ENCODE results near the gene TTLL8. TPM values are rescaled to one million over a fixed set of nuclear protein-coding genes. Genes with fewer than 3 reads are reported as not detected.

Gene TTLL8
- total and polyA plus RNA-seq, 2 of the 8 experiments (the other 6 are each of a cell fraction or from before 2014, with no cell fraction given), result not detected

GRCh38 chr22:49997932-49998717 lies 60.0 kb downstream of the TTLL8 start:
- H3K18ac ChIP-seq (ENCODE audit: extremely low read depth, low read length), result no peak overlapping the region
- no peak overlapping the region for H4K5ac ChIP-seq (ENCODE audit: insufficient read length, low read depth, low read length)
- no peaks in the 10 kb centered on the region for H3K79me1 ChIP-seq (ENCODE audit: low read depth, low read length)
- H3K4me3 ChIP-seq (ENCODE audit: extremely low read depth in 1 of 4, insufficient read depth in 2 of 4, low read depth in 3 of 4, low read length in 4 of 4), result no peak overlapping the region
- H2BK5ac ChIP-seq (ENCODE audit: low read depth, low read length), result peak overlapping the region; percentile 77; the same call in 1 of the 2 replicates
- no peak overlapping the region for H4K8ac ChIP-seq (ENCODE audit: extremely low read depth, insufficient read depth, low read length)
- H4K20me1 ChIP-seq (replicated peaks in 1 of 2; ENCODE audit: control insufficient read depth in 1 of 2, insufficient read depth in 2 of 2, low read length in 2 of 2), result peaks cover 2 to 13% of the 10 kb centered on the region in 2 experiments
- 93% methylated on average over 19 of the region's 21 CpGs; no CpG with 5 or more reads in 1 of the 2 experiments for WGBS, 2 experiments (ENCODE audit: extremely low coverage in 1 of 2, insufficient coverage in 1 of 2, insufficient read length in 1 of 2, insufficient replicate concordance in 2 of 2, low coverage in 1 of 2, low lambda C conversion rate in 2 of 2, missing lambda C conversion rate in 1 of 2)
- H3K23ac ChIP-seq (ENCODE audit: insufficient read length), result no peak overlapping the region
- H3K23me2 ChIP-seq (ENCODE audit: low read depth, low read length), result peaks cover 13% of the 10 kb centered on the region
- H2BK20ac ChIP-seq (ENCODE audit: low read length), result no peak overlapping the region
- peaks cover 10 to 22% (median 12%) of the 10 kb centered on the region in 4 experiments; a peak in 6 of 7 replicates for H3K27me3 ChIP-seq (replicated peaks in 1 of 4; ENCODE audit: control insufficient read depth in 3 of 4, extremely low read depth in 1 of 4, insufficient read depth in 3 of 4, low read length in 3 of 4)
- no peak overlapping the region; the same call in 1 of the 2 replicates for H2AK5ac ChIP-seq (ENCODE audit: low read depth, low read length)
- H2BK120ac ChIP-seq (replicated peaks; ENCODE audit: low read depth, low read length), result no peak overlapping the region
- no peaks in the 10 kb centered on the region for H3K79me2 ChIP-seq (ENCODE audit: control insufficient read depth in 1 of 2, insufficient read depth in 2 of 2, low read length in 2 of 2)
- H3K27ac ChIP-seq (ENCODE audit: low read depth, low read length), result no peak overlapping the region
- H3K56ac ChIP-seq (replicated peaks; ENCODE audit: insufficient read length, low read depth, low read length), result no peak overlapping the region
- CTCF ChIA-PET (ENCODE audit: partially characterized antibody), result interaction anchor here (0.8 to 1.0 kb wide), 2 partner anchors 67 to 144 kb away, joined by 3 to 4 read pairs; no protein-coding TSS in a partner anchor
- H3K36me3 ChIP-seq (ENCODE audit: control insufficient read depth in 2 of 4, insufficient read depth in 4 of 4, low read length in 3 of 4), result no peaks in the 10 kb centered on the region
- H2BK15ac ChIP-seq (ENCODE audit: low read length), result peak overlapping the region; percentile 95; the same call in 1 of the 2 replicates
- peak overlapping the region; percentile 40 for H4K91ac ChIP-seq (replicated peaks; ENCODE audit: insufficient read length, low read length)
- H3K14ac ChIP-seq (ENCODE audit: insufficient read length), result no peak overlapping the region
- DNase-seq (ENCODE audit: low read depth in 1 of 2, low spot score in 2 of 2), result no peak
- POLR2A ChIA-PET (ENCODE audit: partially characterized antibody), result no interaction called here
- H3K4me1 ChIP-seq (replicated peaks in 1 of 4; ENCODE audit: control insufficient read depth in 3 of 4, insufficient read depth in 4 of 4, low read length in 3 of 4), result peaks cover 0 to 16% (median 8%) of the 10 kb centered on the region in 4 experiments; a peak in 5 of 7 replicates
- FAIRE-seq, result no peak
- peak overlapping the region; percentile 60; the same call in 1 of the 2 replicates for H2BK12ac ChIP-seq (ENCODE audit: low read depth, low read length)
- peak overlapping the region in 1 of 2 experiments; percentile 56; a peak in 1 of 4 replicates for H3K4me2 ChIP-seq (ENCODE audit: insufficient read depth in 1 of 2, low read depth in 2 of 2, low read length in 2 of 2)
- no peaks in the 10 kb centered on the region for H3K9me3 ChIP-seq (ENCODE audit: insufficient read depth in 2 of 2, low read depth in 1 of 2, low read length in 1 of 2)
- no peak overlapping the region for H2AFZ ChIP-seq (ENCODE audit: low read length)
- H3K4ac ChIP-seq (replicated peaks; ENCODE audit: insufficient read length, low read depth, low read length), result peak overlapping the region; percentile 78
- no peak overlapping the region for H3K9ac ChIP-seq (replicated peaks in 1 of 4; ENCODE audit: extremely low read depth in 1 of 4, low read depth in 3 of 4, low read length in 3 of 4)
- TF ChIP-seq BACH1 (IDR thresholded peaks at IDR 0.05; ENCODE audit: low read length) (no peak), USF2 (IDR thresholded peaks at IDR 0.05; ENCODE audit: low read length) (no peak), RBBP5 (IDR thresholded peaks at IDR 0.05; ENCODE audit: borderline replicate concordance, low read depth, low read length) (no peak), RNF2 (IDR thresholded peaks at IDR 0.05; ENCODE audit: borderline replicate concordance, low read depth, low read length, missing control alignments, poor library complexity, severe bottlenecking) (no peak), SIN3A (conservative IDR thresholded peaks at IDR 0.05 in 1 of 2, IDR thresholded peaks at IDR 0.05 in 1 of 2; ENCODE audit: low read depth in 1 of 2, low read length in 2 of 2) (no peak), BCL11A (IDR thresholded peaks at IDR 0.05; ENCODE audit: low read depth in 2 of 2, low read length in 2 of 2) (no peak), KDM1A (IDR thresholded peaks at IDR 0.05; ENCODE audit: borderline replicate concordance, low read length) (no peak), CEBPB (IDR thresholded peaks at IDR 0.05; ENCODE audit: low read depth, low read length) (no peak), SUZ12 (IDR thresholded peaks at IDR 0.05; ENCODE audit: low read length) (no peak)

Data from H1 (cell line).